Nephron progenitor cell (in vitro differentiated cells): Measurements from ENCODE around the gene PARN.
"Not testable (repeated sequence)": the region's sequence is repeated elsewhere in the genome, so short reads cannot be mapped to it uniquely, and the experiment has no call there.

Experiments
- DNase-seq: peaks from one replicate; pipeline ENCODE4 v3.0.0; 2021
- H3K27ac Mint-ChIP-seq: 2 replicates; pipeline ENCODE4 v1.8.0; 2021; ENCODE audit warnings: mild to moderate bottlenecking, moderate library complexity, mixed read lengths
- H3K27me3 Mint-ChIP-seq: 2 replicates; pipeline ENCODE4 v1.8.0; 2021; ENCODE audit warnings: mild to moderate bottlenecking, low read depth, mixed read lengths; ENCODE audit not compliant: poor library complexity
- H3K36me3 Mint-ChIP-seq: 2 replicates; pipeline ENCODE4 v1.8.0; 2021; ENCODE audit warnings: low read depth, mixed read lengths
- H3K4me1 Mint-ChIP-seq: 2 replicates; pipeline ENCODE4 v1.8.0; 2021; ENCODE audit warnings: mixed read lengths
- H3K4me3 Mint-ChIP-seq: 2 replicates; pipeline ENCODE4 v1.8.0; 2021; ENCODE audit warnings: mild to moderate bottlenecking, moderate library complexity, mixed read lengths
- H3K9me3 Mint-ChIP-seq: 2 replicates; pipeline ENCODE4 v1.8.0; 2021; ENCODE audit warnings: mild to moderate bottlenecking, moderate library complexity, mixed read lengths
- CTCF ChIP-seq: fragments of 200-600 bp; sonication (generic); IDR thresholded peaks from 2 replicates; pipeline ENCODE4 v1.5.0; 2021; ENCODE audit warnings: antibody characterized with exemption

PARN gene

GRCh38 chr16:14415291-14415690 lies 214.8 kb downstream of the PARN start:
- Mint-ChIP-seq H3K4me1 (peaks cover 25% of the 10 kb centered on the region), H3K9me3 (peaks cover 20% of the 10 kb centered on the region), H3K27ac (no peak overlapping the region), H3K27me3 (peaks cover 12% of the 10 kb centered on the region), H3K4me3 (no peak overlapping the region), H3K36me3 (peaks cover 18% of the 10 kb centered on the region)
- no peak for DNase-seq
- no peak for TF ChIP-seq CTCF

- Mint-ChIP-seq H3K27me3 (no peaks in the 10 kb centered on the region), H3K27ac (peak overlapping the region; percentile 64), H3K9me3 (no peaks in the 10 kb centered on the region), H3K4me3 (no peak overlapping the region), H3K4me1 (peaks cover 21% of the 10 kb centered on the region), H3K36me3 (no peaks in the 10 kb centered on the region)
- TF ChIP-seq CTCF: no peak
- no peak for DNase-seq
These were observed 220.5 kb downstream of the PARN start for GRCh38 chr16:14409563-14409962.

GRCh38 chr16:14407786-14408399 lies 222.2 kb downstream of the PARN start:
- H3K4me1 Mint-ChIP-seq: peaks cover 21% of the 10 kb centered on the region
- H3K36me3 Mint-ChIP-seq: no peaks in the 10 kb centered on the region
- no peaks in the 10 kb centered on the region for H3K9me3 Mint-ChIP-seq
- peaks cover 3% of the 10 kb centered on the region for H3K27me3 Mint-ChIP-seq
- no peak overlapping the region for H3K4me3 Mint-ChIP-seq
- H3K27ac Mint-ChIP-seq: no peak overlapping the region
- TF ChIP-seq CTCF: no peak
- DNase-seq: no peak

- no peak overlapping the region for H3K27ac Mint-ChIP-seq
- H3K36me3 Mint-ChIP-seq: no peaks in the 10 kb centered on the region
- no peak for TF ChIP-seq CTCF
These were observed 224.2 kb downstream of the PARN start for GRCh38 chr16:14405611-14406537.

GRCh38 chr16:14403001-14403389 lies 227.1 kb downstream of the PARN start:
- not testable (repeated sequence) for H3K27ac Mint-ChIP-seq, DNase-seq, H3K9me3 Mint-ChIP-seq, H3K4me3 Mint-ChIP-seq, H3K27me3 Mint-ChIP-seq, H3K36me3 Mint-ChIP-seq
- H3K4me1 Mint-ChIP-seq: peaks cover 29% of the 10 kb centered on the region

More at GRCh38 chr16:14405611-14406537, 224.2 kb downstream of the PARN start:
- DNase-seq: peak; percentile 67
- peaks cover 3% of the 10 kb centered on the region for H3K27me3 Mint-ChIP-seq
- no peak overlapping the region for H3K4me3 Mint-ChIP-seq
- H3K4me1 Mint-ChIP-seq: peaks cover 20% of the 10 kb centered on the region
- no peaks in the 10 kb centered on the region for H3K9me3 Mint-ChIP-seq

GRCh38 chr16:14402114-14403000 lies 227.7 kb downstream of the PARN start:
- not testable (repeated sequence) for H3K27ac Mint-ChIP-seq, DNase-seq, H3K9me3 Mint-ChIP-seq, H3K27me3 Mint-ChIP-seq, H3K36me3 Mint-ChIP-seq, H3K4me3 Mint-ChIP-seq
- H3K4me1 Mint-ChIP-seq: peaks cover 29% of the 10 kb centered on the region

- not testable (repeated sequence) for H3K4me3 Mint-ChIP-seq, H3K27me3 Mint-ChIP-seq, H3K9me3 Mint-ChIP-seq, H3K36me3 Mint-ChIP-seq, DNase-seq, H3K27ac Mint-ChIP-seq
- H3K4me1 Mint-ChIP-seq: peaks cover 28% of the 10 kb centered on the region
These were observed 228.4 kb downstream of the PARN start for GRCh38 chr16:14401711-14402061.

GRCh38 chr16:14400978-14401710 lies 228.9 kb downstream of the PARN start:
- H3K27me3 Mint-ChIP-seq, H3K4me3 Mint-ChIP-seq, DNase-seq, H3K9me3 Mint-ChIP-seq, H3K36me3 Mint-ChIP-seq: not testable (repeated sequence)
- Mint-ChIP-seq H3K4me1 (peaks cover 23% of the 10 kb centered on the region), H3K27ac (peak overlapping the region; percentile 46)
